Vagina (tissue), 2 donors: ENCODE results near the gene PLEKHM3.

Source experiments
- CTCF ChIP-seq, 3 experiments: fragments of 450-650 bp in 2 of 3; fragments of 200-600 bp in 1 of 3; sonication (generic) in 1 of 3; IDR thresholded peaks; one replicate each; pipeline ENCODE4 v1.5.1; 2017 to 2019; ENCODE audit warnings: antibody characterized with exemption in 3 of 3, mild to moderate bottlenecking in 2 of 3, moderate library complexity in 2 of 3
- POLR2A ChIP-seq, 2 donors: fragments of 450-650 bp; IDR thresholded peaks; one replicate each; pipeline ENCODE4 v1.6.1; 2017; ENCODE audit warnings: antibody characterized with exemption in 2 of 2, mild to moderate bottlenecking in 2 of 2, moderate library complexity in 2 of 2

- TF ChIP-seq POLR2A (IDR thresholded peaks at IDR 0.05) (no peak), CTCF (IDR thresholded peaks at IDR 0.05) (no peak)
Measured at GRCh38 chr2:207944979-207945600, 80.2 kb downstream of the PLEKHM3 start.
